Measurements from ENCODE around the gene AQP4.

The AQP4 gene

DNA sequence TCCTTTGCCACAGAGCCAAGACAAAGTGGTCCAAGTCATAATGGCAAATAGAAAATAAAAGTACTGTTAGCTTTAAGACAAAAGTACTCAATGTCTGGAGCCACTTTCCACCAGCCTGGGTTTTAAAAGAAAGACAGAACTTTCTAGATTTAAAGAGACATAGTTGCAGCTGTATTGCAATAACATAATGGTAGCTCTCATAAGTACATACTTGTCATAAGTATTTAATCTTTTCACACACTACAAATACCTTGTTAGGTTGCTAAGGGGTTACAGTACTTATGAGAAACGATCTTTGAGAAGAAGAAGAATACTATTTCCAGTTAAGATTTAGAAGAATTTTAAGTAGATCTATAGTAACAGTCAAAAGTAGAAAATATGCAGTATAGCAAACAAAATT, 28.9 kb upstream of the AQP4 start:
- no peak for DNase-seq (ENCODE audit: low read depth)
- TF ChIP-seq, protein P1, sequence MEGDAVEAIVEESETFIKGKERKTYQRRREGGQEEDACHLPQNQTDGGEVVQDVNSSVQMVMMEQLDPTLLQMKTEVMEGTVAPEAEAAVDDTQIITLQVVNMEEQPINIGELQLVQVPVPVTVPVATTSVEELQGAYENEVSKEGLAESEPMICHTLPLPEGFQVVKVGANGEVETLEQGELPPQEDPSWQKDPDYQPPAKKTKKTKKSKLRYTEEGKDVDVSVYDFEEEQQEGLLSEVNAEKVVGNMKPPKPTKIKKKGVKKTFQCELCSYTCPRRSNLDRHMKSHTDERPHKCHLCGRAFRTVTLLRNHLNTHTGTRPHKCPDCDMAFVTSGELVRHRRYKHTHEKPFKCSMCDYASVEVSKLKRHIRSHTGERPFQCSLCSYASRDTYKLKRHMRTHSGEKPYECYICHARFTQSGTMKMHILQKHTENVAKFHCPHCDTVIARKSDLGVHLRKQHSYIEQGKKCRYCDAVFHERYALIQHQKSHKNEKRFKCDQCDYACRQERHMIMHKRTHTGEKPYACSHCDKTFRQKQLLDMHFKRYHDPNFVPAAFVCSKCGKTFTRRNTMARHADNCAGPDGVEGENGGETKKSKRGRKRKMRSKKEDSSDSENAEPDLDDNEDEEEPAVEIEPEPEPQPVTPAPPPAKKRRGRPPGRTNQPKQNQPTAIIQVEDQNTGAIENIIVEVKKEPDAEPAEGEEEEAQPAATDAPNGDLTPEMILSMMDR (IDR thresholded peaks at IDR 0.05; ENCODE audit: low read length, missing control alignments) = no peak
- no peak overlapping the region for H3K4me3 ChIP-seq (replicated peaks; ENCODE audit: low read depth, low read length)

DNA sequence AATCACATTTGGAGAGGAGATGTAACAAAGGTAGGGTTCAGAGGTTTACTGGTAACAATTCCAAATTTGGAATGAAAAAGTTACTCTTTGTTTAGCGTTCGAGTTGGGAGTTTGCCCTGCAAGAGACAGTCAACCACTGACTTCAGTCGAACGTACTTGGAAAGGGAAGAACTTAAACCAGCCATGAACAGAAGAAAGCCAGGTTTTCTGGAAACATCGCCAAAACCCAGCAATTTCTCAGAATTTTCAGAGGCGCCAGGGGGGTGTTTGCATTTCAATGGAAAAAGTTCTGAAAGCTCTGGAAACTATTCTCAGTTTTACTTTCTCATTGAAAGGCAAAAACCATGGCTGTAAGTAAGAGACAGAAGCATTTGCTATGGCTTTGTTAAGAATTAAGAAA, 28.5 kb upstream of the AQP4 start:
- DNase-seq (ENCODE audit: low read depth) = no peak
- TF ChIP-seq, protein P1 (IDR thresholded peaks at IDR 0.05; ENCODE audit: low read length, missing control alignments) = no peak

DNA sequence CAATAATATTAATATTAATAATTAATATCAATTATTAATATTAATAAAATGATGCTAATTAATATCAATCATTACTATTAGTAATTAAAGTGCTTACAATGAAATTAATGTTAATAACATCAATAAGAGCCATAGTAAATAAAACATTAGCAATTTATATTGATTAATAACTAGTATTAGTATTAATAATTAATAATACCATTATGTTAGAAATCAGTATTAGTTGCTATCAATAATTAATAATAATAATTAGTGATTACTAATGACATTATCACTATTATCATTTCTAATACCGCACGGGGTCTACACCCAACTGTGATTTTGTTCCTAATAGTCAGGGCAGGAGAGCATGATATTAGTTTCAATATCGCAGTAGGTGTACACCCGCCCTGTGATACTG, 22.8 kb upstream of the AQP4 start:
- no peak overlapping the region for H3K4me3 ChIP-seq (replicated peaks; ENCODE audit: low read depth, low read length)
- DNase-seq (ENCODE audit: low read depth) = no peak
- TF ChIP-seq, protein P1 (IDR thresholded peaks at IDR 0.05; ENCODE audit: low read length, missing control alignments) = no peak

More for the DNA sequence above, 28.5 kb upstream of the AQP4 start:
- H3K4me3 ChIP-seq (replicated peaks; ENCODE audit: low read depth, low read length) = no peak overlapping the region

DNA sequence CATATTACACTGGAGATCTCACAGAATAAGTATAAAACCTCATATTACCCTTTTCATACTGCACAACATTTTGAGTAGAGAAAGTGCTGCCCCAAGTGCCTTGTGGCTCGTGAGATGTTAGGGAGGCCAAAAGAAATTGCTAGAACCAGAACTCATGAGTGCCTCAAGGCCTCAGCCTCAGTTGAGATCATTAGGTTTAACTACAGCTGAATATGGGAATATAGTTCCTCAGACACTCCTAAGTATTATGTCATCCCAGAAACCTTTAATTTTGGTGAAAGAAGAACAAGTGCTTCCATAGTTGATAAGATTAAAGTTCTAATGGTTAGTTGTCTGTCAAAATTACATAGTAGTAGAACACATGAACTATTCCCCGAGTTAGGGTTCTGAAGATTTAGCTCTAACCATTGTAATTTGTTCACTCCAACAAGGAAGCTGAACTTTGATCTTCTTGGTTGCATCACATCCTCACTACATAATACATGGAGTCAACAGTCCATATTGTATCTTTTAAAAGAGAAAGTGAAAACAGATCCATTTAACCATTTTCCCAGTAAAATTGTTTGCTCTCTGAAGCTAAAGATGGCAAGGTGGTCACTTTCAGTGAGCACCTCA, 9.6 kb upstream of the AQP4 start:
- no peak for DNase-seq (ENCODE audit: low read depth)
- TF ChIP-seq, protein P1 (IDR thresholded peaks at IDR 0.05; ENCODE audit: low read length, missing control alignments) = no peak
- H3K4me3 ChIP-seq (replicated peaks; ENCODE audit: low read depth, low read length) = no peak overlapping the region

DNA sequence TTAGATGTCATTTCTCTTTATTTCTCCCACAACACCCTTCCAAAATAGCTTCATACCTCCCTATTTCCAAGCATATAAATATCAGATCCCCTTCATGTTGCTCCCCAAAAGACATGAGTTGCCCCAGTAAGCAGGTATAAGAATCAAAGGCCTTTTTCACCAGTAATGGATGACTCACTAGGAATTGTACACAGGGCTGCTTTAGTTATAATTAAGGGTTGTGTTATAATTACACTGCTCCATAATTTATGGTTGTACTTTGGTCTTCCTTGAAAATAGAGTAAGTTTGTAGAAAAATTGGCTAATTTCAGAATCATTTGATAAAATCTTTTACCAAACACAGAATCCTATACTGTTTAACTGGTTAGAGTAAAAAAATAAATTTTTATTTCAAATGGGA, 8.8 kb upstream of the AQP4 start:
- H3K4me3 ChIP-seq (replicated peaks; ENCODE audit: low read depth, low read length) = no peak overlapping the region
- TF ChIP-seq, protein P1 (IDR thresholded peaks at IDR 0.05; ENCODE audit: low read length, missing control alignments) = no peak
- DNase-seq (ENCODE audit: low read depth) = no peak

DNA sequence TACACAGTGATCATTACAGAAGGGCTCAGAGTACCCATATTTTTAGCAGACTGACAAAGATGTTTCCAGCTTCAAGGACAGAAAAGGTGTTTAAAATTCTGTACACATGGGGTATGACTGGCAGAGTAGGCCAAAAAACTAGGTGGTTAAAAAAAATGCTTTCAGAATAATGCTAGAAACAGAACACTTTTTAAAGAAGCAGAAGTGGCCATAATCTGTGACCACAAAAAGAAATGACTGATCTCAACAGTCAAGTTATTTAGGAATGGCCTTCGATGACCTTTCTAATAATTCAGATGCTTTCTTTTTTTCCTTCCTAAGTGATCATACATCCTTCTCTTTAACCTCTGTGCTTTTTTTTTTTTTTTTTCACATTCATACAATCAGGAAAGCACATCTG, 4.1 kb upstream of the AQP4 start:
- H3K4me3 ChIP-seq (replicated peaks; ENCODE audit: low read depth, low read length) = no peak overlapping the region
- TF ChIP-seq, protein P1 (IDR thresholded peaks at IDR 0.05; ENCODE audit: low read length, missing control alignments) = no peak
- DNase-seq (ENCODE audit: low read depth) = no peak

DNA sequence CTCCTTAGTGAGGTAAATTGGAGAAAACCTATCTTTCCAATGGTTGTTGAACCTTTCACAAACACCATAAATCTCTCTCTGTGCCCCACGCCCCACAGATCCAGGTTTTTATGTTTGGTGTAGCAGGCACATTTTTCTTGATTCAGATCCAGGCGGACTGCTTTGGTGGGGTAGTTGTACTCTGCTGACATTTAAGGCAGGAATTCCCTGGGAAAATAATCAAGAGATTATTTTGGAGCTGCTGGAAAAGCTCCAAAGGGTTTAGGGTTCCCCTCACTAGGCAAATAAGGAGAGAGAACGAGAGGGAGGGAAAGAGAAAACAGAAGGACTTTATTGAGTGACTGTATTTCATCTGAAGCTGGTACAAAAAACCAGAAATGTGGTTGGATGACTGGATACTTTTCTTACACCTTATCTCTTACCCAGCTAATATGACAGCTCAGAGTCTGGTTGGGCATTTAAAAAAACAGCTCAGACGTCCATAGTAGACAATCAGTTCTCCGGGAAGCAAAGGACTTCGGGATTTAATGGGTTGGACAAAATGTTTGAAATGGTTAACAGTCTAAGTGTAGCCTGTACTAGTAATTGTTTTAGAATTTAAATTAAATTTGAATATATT, 3.6 kb upstream of the AQP4 start:
- DNase-seq (ENCODE audit: low read depth) = no peak

More for the DNA sequence above, 3.6 kb upstream of the AQP4 start:
- TF ChIP-seq, protein P1 (IDR thresholded peaks at IDR 0.05; ENCODE audit: low read length, missing control alignments) = no peak
- H3K4me3 ChIP-seq (replicated peaks; ENCODE audit: low read depth, low read length) = no peak overlapping the region

All from fibroblast of pulmonary artery (primary cell).